CD4-positive, alpha-beta T cell (primary cell): ENCODE results near the gene SDK1. TPM values are rescaled to one million over a fixed set of nuclear protein-coding genes. Genes with fewer than 3 reads are reported as not detected.

Experiments used
- ATAC-seq: fragments of 200-7000 bp; cut with Tn5 transposase; one replicate; pipeline ENCODE4 v1.10.0; 2022; ENCODE audit warnings: mild to moderate bottlenecking; ENCODE audit not compliant: poor library complexity
- CTCF ChIA-PET: fragments of 350-600 bp; sonication (Branson Sonifier 250); formaldehyde crosslinking; loops from one replicate; lab custom pipeline; 2021; ENCODE audit warnings: antibody characterized with exemption, inconsistent platforms; lab: Charles Lee
- POLR2A ChIA-PET: fragments of 350-600 bp; sonication (Branson Sonifier 250); formaldehyde crosslinking; loops from one replicate; lab custom pipeline; 2021; ENCODE audit warnings: antibody characterized with exemption, inconsistent platforms; lab: Charles Lee
- DNase-seq, 14 experiments: peaks; one replicate each; pipeline ENCODE4 v3.0.0-alpha.2; 2013 to 2020; ENCODE audit warnings: mixed read lengths in 2 of 14
- H3K27ac ChIP-seq, 2 donors: one replicate each; pipeline versions ENCODE4 v1.5.1 to v1.7.0; 2013; ENCODE audit warnings: low read length in 2 of 2, low read depth in 1 of 2, mild to moderate bottlenecking in 1 of 2
- H3K27me3 ChIP-seq, 2 experiments: 1 replicate in 1 of 2; 2 replicates in 1 of 2; pipeline versions ENCODE4 v1.6.1 to v1.7.0; 2013; ENCODE audit warnings: low read length in 2 of 2, control low read depth in 1 of 2, mild to moderate bottlenecking in 1 of 2, moderate library complexity in 1 of 2; ENCODE audit not compliant: insufficient read depth in 2 of 2, control insufficient read depth in 1 of 2
- H3K36me3 ChIP-seq: one replicate; pipeline ENCODE4 v1.6.1; 2013; ENCODE audit warnings: low read length, control low read depth; ENCODE audit not compliant: insufficient read depth
- H3K4me1 ChIP-seq: one replicate; pipeline ENCODE4 v1.6.1; 2013; ENCODE audit warnings: low read length, control low read depth; ENCODE audit not compliant: insufficient read depth
- H3K4me3 ChIP-seq: one replicate; pipeline ENCODE4 v1.5.1; 2013; ENCODE audit warnings: mild to moderate bottlenecking, low read length, moderate library complexity
- H3K9me3 ChIP-seq, 2 experiments: 1 replicate in 1 of 2; 2 replicates in 1 of 2; pipeline versions ENCODE4 v1.6.1 to v1.7.0; 2013; ENCODE audit warnings: low read length in 2 of 2, mild to moderate bottlenecking in 2 of 2, control low read depth in 1 of 2, moderate library complexity in 1 of 2; ENCODE audit not compliant: control insufficient read depth in 1 of 2, insufficient read depth in 1 of 2
- H3K27ac Mint-ChIP-seq: one replicate; pipeline ENCODE4 v1.8.0; 2020; ENCODE audit warnings: mixed read lengths
- H3K27me3 Mint-ChIP-seq: one replicate; pipeline ENCODE4 v1.8.0; 2021; ENCODE audit warnings: mixed read lengths
- H3K36me3 Mint-ChIP-seq: one replicate; pipeline ENCODE4 v1.8.0; 2021; ENCODE audit warnings: low read depth, mixed read lengths
- H3K4me1 Mint-ChIP-seq: one replicate; pipeline ENCODE4 v1.8.0; 2021; ENCODE audit warnings: low read depth, mixed read lengths
- H3K4me3 Mint-ChIP-seq: one replicate; pipeline ENCODE4 v1.8.0; 2020; ENCODE audit warnings: mild to moderate bottlenecking, mixed read lengths
- H3K9me3 Mint-ChIP-seq: one replicate; pipeline ENCODE4 v1.8.0; 2020; ENCODE audit warnings: mixed read lengths
- CTCF ChIP-seq: fragments of 200-600 bp; IDR thresholded peaks from one replicate; pipeline ENCODE4 v1.8.0; 2022; ENCODE audit warnings: antibody characterized with exemption, mild to moderate bottlenecking
- intact Hi-C, 2 experiments: fragments of 100-400 bp; cut with DNase I in 1 of 2; cut with micrococcal nuclease in 1 of 2; formaldehyde crosslinking; loops; one replicate each; pipeline versions ENCODE4 v1.15.1 to v1.9.0; 2023 to 2025; cut with DNase I, micrococcal nuclease
- total RNA-seq, 174 experiments: library from RNA in 2 of 174; stranded (reverse) in 2 of 174; gene quantifications; one replicate each; pipeline ENCODE4 v1.2.3 and lab custom pipeline; 2021 to 2026

Gene SDK1
- total RNA-seq, 2 experiments from 2014 or later, result 1.1 to 1.3 TPM

GRCh38 chr7:3975371-3975770 is 674.3 kb downstream of the SDK1 start:
- ChIA-PET POLR2A (no interaction called here), CTCF (no interaction called here)
- H3K27ac ChIP-seq, result no peak overlapping the region
- peaks cover 0 to 8% of the 10 kb centered on the region in 2 experiments for H3K9me3 ChIP-seq
- Mint-ChIP-seq H3K9me3 (no peaks in the 10 kb centered on the region), H3K27me3 (no peaks in the 10 kb centered on the region), H3K27ac (no peak overlapping the region), H3K4me1 (no peaks in the 10 kb centered on the region), H3K4me3 (no peak overlapping the region), H3K36me3 (no peaks in the 10 kb centered on the region)
- no peaks in the 10 kb centered on the region for H3K36me3 ChIP-seq
- no peaks in the 10 kb centered on the region for H3K27me3 ChIP-seq
- no peak for TF ChIP-seq CTCF
- DNase-seq (no peak), ATAC-seq (no peak)
- no peaks in the 10 kb centered on the region for H3K4me1 ChIP-seq
- no peak overlapping the region for H3K4me3 ChIP-seq
- intact Hi-C loops, result no loop called here

- no peaks in the 10 kb centered on the region for H3K27me3 ChIP-seq
- peaks cover 0 to 8% of the 10 kb centered on the region in 2 experiments for H3K9me3 ChIP-seq
- H3K4me3 Mint-ChIP-seq, result no peak overlapping the region
- ChIA-PET CTCF (no interaction called here), POLR2A (no interaction called here)
- DNase-seq (no peak), ATAC-seq (no peak)
- H3K27ac Mint-ChIP-seq, result no peak overlapping the region
- H3K27me3 Mint-ChIP-seq, result no peaks in the 10 kb centered on the region
- H3K36me3 Mint-ChIP-seq, result no peaks in the 10 kb centered on the region
- H3K4me1 ChIP-seq, result no peaks in the 10 kb centered on the region
- H3K9me3 Mint-ChIP-seq, result no peaks in the 10 kb centered on the region
- H3K4me3 ChIP-seq, result no peak overlapping the region
- intact Hi-C loops, result no loop called here
- TF ChIP-seq CTCF, result no peak
- H3K36me3 ChIP-seq, result no peaks in the 10 kb centered on the region
- H3K27ac ChIP-seq, result no peak overlapping the region
- no peaks in the 10 kb centered on the region for H3K4me1 Mint-ChIP-seq
Measured at GRCh38 chr7:3977391-3977790, 676.3 kb downstream of the SDK1 start.

- POLR2A ChIA-PET, result interaction anchor here (0.6 kb wide), 1 partner anchor 305 kb away, joined by 4 read pairs; no protein-coding TSS in a partner anchor
- ATAC-seq (no peak), DNase-seq (no peak)
- Mint-ChIP-seq H3K4me1 (no peaks in the 10 kb centered on the region), H3K27ac (no peak overlapping the region), H3K9me3 (no peaks in the 10 kb centered on the region), H3K27me3 (no peaks in the 10 kb centered on the region), H3K4me3 (no peak overlapping the region), H3K36me3 (no peaks in the 10 kb centered on the region)
- no peak overlapping the region for H3K27ac ChIP-seq
- intact Hi-C loops, result no loop called here
- no peaks in the 10 kb centered on the region for H3K4me1 ChIP-seq
- CTCF ChIA-PET, result no interaction called here
- no peaks in the 10 kb centered on the region for H3K36me3 ChIP-seq
- H3K9me3 ChIP-seq, result peaks cover 0 to 11% of the 10 kb centered on the region in 2 experiments
- no peak for TF ChIP-seq CTCF
- H3K4me3 ChIP-seq, result no peak overlapping the region
- H3K27me3 ChIP-seq, result no peaks in the 10 kb centered on the region
Measured at GRCh38 chr7:3978839-3979238, 677.8 kb downstream of the SDK1 start.
